ENCODE measurements around the gene CYB5R4.
"Not testable (repeated sequence)": the region's sequence is repeated elsewhere in the genome, so short reads cannot be mapped to it uniquely, and the experiment has no call there.

CYB5R4 gene

GRCh38 chr6:83889621-83890020 is 30.1 kb downstream of the CYB5R4 start:
- no peak overlapping the region for H3K4me3 ChIP-seq (ENCODE audit: low read length)
- DNase-seq (ENCODE audit: low read depth) = no peak
- TF ChIP-seq CTCF (IDR thresholded peaks at IDR 0.05; ENCODE audit: insufficient read depth, low read depth, low read length, missing control alignments) = no peak

GRCh38 chr6:83890520-83890919 is 31.0 kb downstream of the CYB5R4 start:
- no peak overlapping the region for H3K4me3 ChIP-seq (ENCODE audit: low read length)
- TF ChIP-seq CTCF (IDR thresholded peaks at IDR 0.05; ENCODE audit: insufficient read depth, low read depth, low read length, missing control alignments) = no peak
- no peak for DNase-seq (ENCODE audit: low read depth)

- no peak for TF ChIP-seq CTCF (IDR thresholded peaks at IDR 0.05; ENCODE audit: insufficient read depth, low read depth, low read length, missing control alignments)
- no peak overlapping the region for H3K4me3 ChIP-seq (ENCODE audit: low read length)
- no peak for DNase-seq (ENCODE audit: low read depth)
These were observed 32.1 kb downstream of the CYB5R4 start for GRCh38 chr6:83891586-83891985.

GRCh38 chr6:83893024-83893423 is 33.5 kb downstream of the CYB5R4 start:
- no peak overlapping the region for H3K4me3 ChIP-seq (ENCODE audit: low read length)
- no peak for DNase-seq (ENCODE audit: low read depth)
- no peak for TF ChIP-seq CTCF (IDR thresholded peaks at IDR 0.05; ENCODE audit: insufficient read depth, low read depth, low read length, missing control alignments)

GRCh38 chr6:83897094-83897493 is 37.6 kb downstream of the CYB5R4 start:
- H3K4me3 ChIP-seq (ENCODE audit: low read length) = not testable (repeated sequence)

GRCh38 chr6:83901624-83902023 is 42.1 kb downstream of the CYB5R4 start:
- TF ChIP-seq CTCF (IDR thresholded peaks at IDR 0.05; ENCODE audit: insufficient read depth, low read depth, low read length, missing control alignments) = no peak

More at GRCh38 chr6:83897094-83897493, 37.6 kb downstream of the CYB5R4 start:
- not testable (repeated sequence) for DNase-seq (ENCODE audit: low read depth)

GRCh38 chr6:83904395-83904794 is 44.9 kb downstream of the CYB5R4 start:
- DNase-seq (ENCODE audit: low read depth) = no peak
- TF ChIP-seq CTCF (IDR thresholded peaks at IDR 0.05; ENCODE audit: insufficient read depth, low read depth, low read length, missing control alignments) = no peak
- H3K4me3 ChIP-seq (ENCODE audit: low read length) = no peak overlapping the region

More at GRCh38 chr6:83901624-83902023, 42.1 kb downstream of the CYB5R4 start:
- DNase-seq (ENCODE audit: low read depth) = no peak
- H3K4me3 ChIP-seq (ENCODE audit: low read length) = no peak overlapping the region

All from epithelial cell of esophagus (primary cell).